ENCODE results near the gene HSD11B2.

Gene HSD11B2

GRCh38 chr16:67430977-67431774 is at the start of gene HSD11B2:
Gene HSD11B2, plus strand, starts transcription at chr16:67431121. Its CDS starts 128 bp downstream, at chr16:67431249.
- peak in 2 of 3 experiments; percentile 16 to 26 for DNase-seq (ENCODE audit: low read depth in 3 of 3)

GRCh38 chr16:67383284-67383683 is 47.6 kb upstream of the HSD11B2 start:
- DNase-seq (ENCODE audit: low read depth in 3 of 3), result no peak

- DNase-seq (ENCODE audit: low read depth in 3 of 3), result no peak
Observed at GRCh38 chr16:67384778-67385510, 46.0 kb upstream of the HSD11B2 start.

GRCh38 chr16:67386861-67387455 is 44.0 kb upstream of the HSD11B2 start:
- DNase-seq (ENCODE audit: low read depth in 3 of 3), result no peak

GRCh38 chr16:67387479-67388079 is 43.3 kb upstream of the HSD11B2 start:
- no peak for DNase-seq (ENCODE audit: low read depth in 3 of 3)

- no peak for DNase-seq (ENCODE audit: low read depth in 3 of 3)
Observed at GRCh38 chr16:67388191-67388590, 42.7 kb upstream of the HSD11B2 start.

GRCh38 chr16:67388591-67388990 is 42.3 kb upstream of the HSD11B2 start:
- DNase-seq (ENCODE audit: low read depth in 3 of 3), result no peak

GRCh38 chr16:67389911-67390815 is 40.8 kb upstream of the HSD11B2 start:
- no peak for DNase-seq (ENCODE audit: low read depth in 3 of 3)

- DNase-seq (ENCODE audit: low read depth in 3 of 3), result no peak
Observed at GRCh38 chr16:67390816-67391423, 40.0 kb upstream of the HSD11B2 start.

GRCh38 chr16:67391424-67392300 is 39.3 kb upstream of the HSD11B2 start:
- DNase-seq (ENCODE audit: low read depth in 3 of 3), result no peak

- DNase-seq (ENCODE audit: low read depth in 3 of 3), result no peak
Observed at GRCh38 chr16:67392301-67393059, 38.4 kb upstream of the HSD11B2 start.

- no peak for DNase-seq (ENCODE audit: low read depth in 3 of 3)
Observed at GRCh38 chr16:67393111-67393787, 37.7 kb upstream of the HSD11B2 start, which contains the start of gene TPPP3. Gene TPPP3, minus strand, starts transcription at chr16:67393498. Its CDS starts 2,387 bp downstream, at chr16:67391111.

GRCh38 chr16:67393788-67394154 is 37.1 kb upstream of the HSD11B2 start:
- no peak for DNase-seq (ENCODE audit: low read depth in 3 of 3)

GRCh38 chr16:67394155-67395104 is 36.5 kb upstream of the HSD11B2 start:
- no peak for DNase-seq (ENCODE audit: low read depth in 3 of 3)

GRCh38 chr16:67395105-67395457 is 35.8 kb upstream of the HSD11B2 start:
- DNase-seq (ENCODE audit: low read depth in 3 of 3), result no peak

- DNase-seq (ENCODE audit: low read depth in 3 of 3), result no peak
Observed at GRCh38 chr16:67395458-67396158, 35.3 kb upstream of the HSD11B2 start.

Measured in stimulated activated CD4-positive, alpha-beta T cell treated with anti-CD3 and anti-CD28 coated beads, TNF-alpha, amount 100 ng/mL, for 4 hours (primary cell).